RWPE1 (cell line): ENCODE measurements around the gene AMELX.
A peak's percentile ranks its signal among the peaks of the same experiment; 100 is the strongest.

Experiments used
- CTCF ChIA-PET: fragments of 350-600 bp; sonication (Branson Sonifier 250); formaldehyde crosslinking; extraction: SDS; loops from one replicate; lab custom pipeline; 2021; lab: Yijun Ruan, JAX
- POLR2A ChIA-PET: fragments of 400-600 bp; formaldehyde crosslinking; extraction: SDS; loops from one replicate; lab custom pipeline; 2020; ENCODE audit warnings: antibody characterized with exemption; ENCODE audit not compliant: low non-redundant PET; lab: Yijun Ruan, JAX
- DNase-seq: peaks from one replicate; pipeline ENCODE4 v3.0.0; 2012; ENCODE audit warnings: low spot score
- H3K27ac ChIP-seq: fragments of 450-650 bp; 2 replicates; pipeline ENCODE4 v1.5.1; 2017
- CTCF ChIP-seq: fragments of 450-650 bp; conservative IDR thresholded peaks from 2 replicates; pipeline ENCODE4 v1.5.1; 2017; ENCODE audit warnings: low read depth, mild to moderate bottlenecking

AMELX gene

GRCh38 chrX:11293113-11293512, at the start of gene AMELX:
AMELX (plus strand) TSS chrX:11293413; CDS start chrX:11294789, 1,376 bp downstream.
- DNase-seq = no peak
- CTCF ChIA-PET = no interaction called here
- POLR2A ChIA-PET = no interaction called here
- H3K27ac ChIP-seq = no peak within 1 kb of the TSS
- no peak for TF ChIP-seq CTCF

DNA sequence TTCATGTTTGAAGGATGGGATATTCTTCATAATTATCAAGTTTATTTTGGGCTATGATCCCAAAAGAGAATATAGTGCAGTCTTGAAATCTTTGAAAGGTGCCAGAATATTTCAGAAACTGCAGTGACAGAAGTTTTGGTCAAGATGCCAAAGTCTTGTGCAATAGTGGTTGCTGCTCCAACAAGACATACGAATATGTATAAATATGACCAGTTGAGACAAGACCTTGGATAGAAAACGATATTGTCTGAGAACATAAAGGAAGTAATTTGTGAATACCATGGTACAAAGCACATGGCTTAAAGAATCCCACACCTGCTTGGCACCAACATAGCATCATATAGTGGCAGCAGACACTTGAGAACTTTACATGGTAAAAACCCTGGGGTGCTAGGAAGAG, 48.6 kb upstream of the AMELX start:
- no peak overlapping the region for H3K27ac ChIP-seq
- ChIA-PET CTCF (no interaction called here), POLR2A (no interaction called here)
- no peak for TF ChIP-seq CTCF
- peak; percentile 15 for DNase-seq

DNA sequence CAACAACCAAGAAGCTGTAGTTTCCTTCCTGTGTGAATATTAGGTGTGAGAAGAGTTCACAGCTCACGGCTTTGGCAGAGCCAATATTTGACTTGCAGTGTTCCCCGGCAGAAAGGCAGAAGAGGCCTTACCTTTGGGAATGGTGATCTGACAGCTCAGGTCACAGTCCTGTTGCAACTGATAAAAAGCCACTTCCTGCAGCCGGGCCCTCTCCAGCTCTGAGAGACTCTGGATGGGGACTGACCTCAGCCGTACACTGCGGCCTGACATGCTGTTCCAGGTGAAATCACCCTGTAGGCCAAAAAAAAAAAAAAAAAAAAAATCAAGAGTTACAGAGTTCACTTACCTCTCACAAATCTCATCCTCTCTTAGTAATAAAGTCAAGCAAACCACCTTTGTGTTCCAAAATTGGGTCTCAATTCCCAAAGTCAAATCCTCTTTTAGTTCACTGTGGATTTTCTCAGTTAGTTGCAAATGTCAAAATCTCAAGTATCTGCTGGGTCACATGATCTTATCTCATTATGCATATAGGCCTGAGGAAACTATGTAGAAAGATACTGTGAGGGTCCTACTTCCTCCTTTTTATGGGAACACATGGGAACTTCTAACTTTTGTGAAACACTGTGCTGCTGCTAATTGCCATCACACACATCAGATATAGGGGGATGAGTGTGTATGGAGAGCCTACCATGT, 38.6 kb upstream of the AMELX start:
- POLR2A ChIA-PET = no interaction called here
- no peak for DNase-seq
- no peak overlapping the region for H3K27ac ChIP-seq
- CTCF ChIA-PET = interaction anchor here (0.5 kb wide), 1 partner anchor 128 kb away, joined by 3 read pairs; no protein-coding TSS in a partner anchor
- no peak for TF ChIP-seq CTCF

GRCh38 chrX:11257290-11257689, 35.9 kb upstream of the AMELX start:
- no peak for TF ChIP-seq CTCF
- DNase-seq = no peak
- H3K27ac ChIP-seq = no peak overlapping the region
- POLR2A ChIA-PET = no interaction called here
- CTCF ChIA-PET = no interaction called here

- no peak for TF ChIP-seq CTCF
- CTCF ChIA-PET = interaction anchor here (0.7 kb wide), 1 partner anchor 113 kb away, joined by 3 read pairs; no protein-coding TSS in a partner anchor
- H3K27ac ChIP-seq = no peak overlapping the region
- POLR2A ChIA-PET = no interaction called here
- DNase-seq = no peak
Observed at GRCh38 chrX:11257711-11258110, 35.5 kb upstream of the AMELX start.

DNA sequence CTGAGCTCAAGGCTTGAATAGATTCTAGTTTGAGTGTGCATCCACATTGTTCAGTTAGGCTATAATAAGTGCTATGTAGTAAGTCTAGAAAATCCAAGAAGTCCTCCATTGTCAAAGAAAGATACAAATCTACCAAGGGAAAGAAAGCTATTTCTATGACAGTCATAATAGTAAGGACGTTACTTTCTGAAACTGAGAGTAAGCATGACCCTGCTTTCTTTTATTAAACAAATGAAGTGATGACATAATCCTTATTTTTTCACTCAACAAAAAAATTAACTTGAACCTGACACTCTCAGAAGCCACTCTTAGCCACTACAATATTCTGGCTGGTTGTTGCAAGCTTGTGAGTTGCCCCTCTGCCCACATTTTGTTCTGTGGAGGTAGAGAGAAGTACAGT, 33.8 kb upstream of the AMELX start:
- TF ChIP-seq CTCF = no peak
- POLR2A ChIA-PET = no interaction called here
- H3K27ac ChIP-seq = no peak overlapping the region
- CTCF ChIA-PET = no interaction called here
- no peak for DNase-seq
